Glomerular visceral epithelial cell (primary cell): ENCODE measurements around the gene BCL7A.
"Not testable (repeated sequence)": the region's sequence is repeated elsewhere in the genome, so short reads cannot be mapped to it uniquely, and the experiment has no call there.

Source experiments
- DNase-seq: peaks from one replicate; pipeline ENCODE4 v3.0.0-alpha.2; 2016; ENCODE audit errors: extremely low spot score

Gene BCL7A

DNA sequence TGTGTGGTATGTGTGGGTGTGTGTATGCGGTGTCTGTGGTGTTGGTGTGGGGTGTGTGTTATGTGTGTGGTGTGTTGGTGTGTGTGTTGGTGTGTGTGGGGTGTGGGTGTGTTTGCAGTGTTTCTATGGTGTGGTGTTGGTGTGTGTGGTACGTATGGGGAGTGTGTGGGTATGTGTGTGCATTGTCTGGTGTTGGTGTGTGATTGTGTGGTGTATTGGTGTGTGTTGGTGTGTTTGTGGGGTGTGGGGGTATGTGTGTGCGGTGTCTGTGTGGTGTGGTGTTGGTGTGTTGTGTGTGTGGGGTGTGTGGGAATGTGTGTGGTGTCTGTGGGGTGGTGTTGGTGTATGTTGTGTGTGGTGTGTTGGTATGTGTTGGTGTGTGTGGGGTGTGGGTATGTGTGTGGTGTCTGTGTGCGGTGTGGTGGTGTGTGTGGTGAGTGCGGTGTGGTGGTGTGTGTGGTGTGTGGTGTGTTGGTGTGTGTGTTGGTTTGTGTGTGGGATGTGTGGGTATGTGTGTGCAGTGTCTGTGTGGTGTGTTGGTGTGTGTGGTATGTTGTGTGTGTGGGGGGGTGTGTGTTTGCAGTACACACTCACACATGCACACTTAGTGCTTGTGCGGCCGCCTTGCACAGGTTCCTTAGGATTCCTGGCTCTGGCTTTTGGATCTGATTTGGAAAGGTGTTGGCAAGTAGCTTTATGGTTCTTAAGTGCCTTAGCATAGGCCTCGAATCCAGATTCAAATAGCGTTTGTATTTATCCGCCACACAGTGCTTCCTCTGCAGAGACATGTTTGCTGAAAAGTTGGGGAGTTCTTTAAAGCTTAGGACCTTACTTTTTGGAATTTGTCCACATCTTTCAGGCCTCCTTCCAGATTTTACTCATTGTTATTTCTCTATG lies 73.3 kb downstream of the BCL7A start:
- DNase-seq = no peak

DNA sequence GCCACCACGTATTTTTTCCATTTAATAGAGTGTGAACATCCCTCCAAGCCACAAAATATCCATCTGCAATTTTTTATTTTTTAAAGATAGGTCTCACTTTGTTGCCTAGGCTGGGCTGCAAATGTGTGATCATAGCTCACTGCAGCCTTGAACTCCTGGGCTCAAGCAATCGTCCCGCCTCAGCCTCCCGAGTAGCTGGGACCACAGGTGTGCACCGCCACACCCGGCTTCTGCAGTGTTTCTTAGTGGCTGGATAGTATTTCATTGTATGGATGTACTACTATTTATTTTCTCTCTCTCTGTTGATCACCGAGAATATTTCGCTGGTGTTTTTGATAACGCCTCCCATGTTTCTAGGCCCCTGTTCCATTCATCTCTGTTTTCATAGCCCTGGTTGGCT lies 74.3 kb downstream of the BCL7A start:
- DNase-seq = no peak

GRCh38 chr12:122096591-122097149 lies 75.0 kb downstream of the BCL7A start:
- peak; percentile 74 for DNase-seq

GRCh38 chr12:122097584-122097926 lies 75.9 kb downstream of the BCL7A start:
- DNase-seq = no peak

- peak; percentile 48 for DNase-seq
Measured at GRCh38 chr12:122097927-122098756, 76.5 kb downstream of the BCL7A start.

GRCh38 chr12:122099280-122099749 lies 77.6 kb downstream of the BCL7A start:
- no peak for DNase-seq

GRCh38 chr12:122099856-122100255 lies 78.2 kb downstream of the BCL7A start:
- no peak for DNase-seq

DNA sequence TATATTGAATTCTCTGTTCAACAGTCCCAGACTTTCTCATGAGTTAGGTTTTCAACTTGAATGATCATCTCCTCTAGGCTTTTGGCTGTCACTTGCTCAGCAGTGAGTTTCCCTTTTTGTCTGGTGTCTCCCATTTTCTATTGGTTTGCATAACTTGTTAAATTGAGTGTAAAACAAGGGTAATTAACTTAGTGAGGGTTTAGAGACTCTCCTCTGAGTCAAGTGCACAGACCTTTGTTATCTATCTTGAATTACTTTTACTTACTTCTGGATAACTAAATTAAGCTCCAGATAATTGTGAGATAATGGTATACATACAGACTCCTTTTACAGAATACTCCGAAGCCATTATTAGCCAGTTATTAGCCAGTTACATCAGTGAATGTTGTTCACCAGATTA lies 78.9 kb downstream of the BCL7A start:
- DNase-seq = no peak

GRCh38 chr12:122102331-122102730 lies 80.6 kb downstream of the BCL7A start:
- DNase-seq = no peak

- no peak for DNase-seq
Measured at GRCh38 chr12:122104844-122105243, 83.2 kb downstream of the BCL7A start.

GRCh38 chr12:122105496-122105895 lies 83.8 kb downstream of the BCL7A start:
- DNase-seq = not testable (repeated sequence)

- DNase-seq = no peak
Measured at GRCh38 chr12:122106843-122107242, 85.2 kb downstream of the BCL7A start.

GRCh38 chr12:122107261-122107660 lies 85.6 kb downstream of the BCL7A start:
- peak; percentile 66 for DNase-seq

GRCh38 chr12:122111089-122111641 lies 89.5 kb downstream of the BCL7A start:
- DNase-seq = no peak
